GM06990 (cell line): ENCODE data around the gene C1orf116.

Experiments
- DNase-seq: peaks from one replicate; pipeline ENCODE4 v3.0.0-alpha.2; 2011; ENCODE audit not compliant: insufficient read length; ENCODE audit errors: extremely low read depth
- H3K27me3 ChIP-seq: replicated peaks from 2 replicates; pipeline ENCODE4 v1.6.0; 2011; ENCODE audit warnings: low read length; ENCODE audit not compliant: control insufficient read depth, insufficient read depth
- H3K36me3 ChIP-seq: 2 replicates; pipeline ENCODE4 v1.5.1; 2011; ENCODE audit warnings: low read length; ENCODE audit not compliant: control insufficient read depth, insufficient read depth
- H3K4me3 ChIP-seq: replicated peaks from 2 replicates; pipeline ENCODE4 v1.5.1; 2011; ENCODE audit warnings: low read depth, mild to moderate bottlenecking, control low read depth, low read length
- TF ChIP-seq, protein P1 (sequence below): IDR thresholded peaks from 2 replicates; pipeline ENCODE4 v1.5.1; 2011; ENCODE audit warnings: low read length, control low read depth, mild to moderate bottlenecking, inconsistent platforms; ENCODE audit not compliant: insufficient read depth, poor library complexity, severe bottlenecking

C1orf116 gene

DNA sequence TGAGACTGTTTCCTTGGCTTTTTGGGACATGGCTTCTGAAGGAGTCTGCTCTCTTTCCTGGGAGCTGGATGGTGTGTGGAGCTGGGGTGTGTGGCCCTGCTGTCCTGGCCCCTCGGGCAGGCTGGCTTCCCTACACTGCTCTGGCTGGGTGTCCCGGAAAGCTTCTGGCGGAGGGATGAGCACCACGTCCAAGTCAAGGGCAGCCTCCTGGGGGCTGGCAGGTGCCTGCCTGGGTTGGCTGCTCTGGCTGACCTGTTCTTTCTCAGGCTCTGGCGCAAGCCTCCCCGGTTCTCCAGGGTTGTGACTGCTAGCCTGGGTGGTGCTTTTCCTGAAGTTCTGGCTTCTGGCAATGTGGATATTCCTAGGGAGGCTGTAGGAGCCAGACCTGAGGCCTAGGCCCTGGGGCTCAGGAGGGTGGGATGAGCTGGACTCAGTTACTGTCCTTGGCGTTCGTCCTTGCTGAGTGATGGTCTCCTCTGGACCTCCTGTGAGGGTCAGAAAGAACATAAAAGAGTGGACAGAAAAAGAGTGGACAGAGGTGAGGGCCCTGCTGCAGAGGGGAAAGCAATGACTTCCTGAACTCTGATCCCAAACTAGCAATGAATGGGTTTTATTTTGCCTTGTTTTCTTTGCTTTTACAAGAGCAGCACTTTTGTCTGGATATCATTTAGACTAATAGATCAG lies 9.4 kb downstream of the C1orf116 start:
- no peak overlapping the region for H3K4me3 ChIP-seq
- DNase-seq: no peak
- H3K36me3 ChIP-seq: no peaks in the 10 kb centered on the region
- TF ChIP-seq, protein P1, sequence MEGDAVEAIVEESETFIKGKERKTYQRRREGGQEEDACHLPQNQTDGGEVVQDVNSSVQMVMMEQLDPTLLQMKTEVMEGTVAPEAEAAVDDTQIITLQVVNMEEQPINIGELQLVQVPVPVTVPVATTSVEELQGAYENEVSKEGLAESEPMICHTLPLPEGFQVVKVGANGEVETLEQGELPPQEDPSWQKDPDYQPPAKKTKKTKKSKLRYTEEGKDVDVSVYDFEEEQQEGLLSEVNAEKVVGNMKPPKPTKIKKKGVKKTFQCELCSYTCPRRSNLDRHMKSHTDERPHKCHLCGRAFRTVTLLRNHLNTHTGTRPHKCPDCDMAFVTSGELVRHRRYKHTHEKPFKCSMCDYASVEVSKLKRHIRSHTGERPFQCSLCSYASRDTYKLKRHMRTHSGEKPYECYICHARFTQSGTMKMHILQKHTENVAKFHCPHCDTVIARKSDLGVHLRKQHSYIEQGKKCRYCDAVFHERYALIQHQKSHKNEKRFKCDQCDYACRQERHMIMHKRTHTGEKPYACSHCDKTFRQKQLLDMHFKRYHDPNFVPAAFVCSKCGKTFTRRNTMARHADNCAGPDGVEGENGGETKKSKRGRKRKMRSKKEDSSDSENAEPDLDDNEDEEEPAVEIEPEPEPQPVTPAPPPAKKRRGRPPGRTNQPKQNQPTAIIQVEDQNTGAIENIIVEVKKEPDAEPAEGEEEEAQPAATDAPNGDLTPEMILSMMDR: no peak
- no peaks in the 10 kb centered on the region; the same call in none of the 2 replicates for H3K27me3 ChIP-seq

DNA sequence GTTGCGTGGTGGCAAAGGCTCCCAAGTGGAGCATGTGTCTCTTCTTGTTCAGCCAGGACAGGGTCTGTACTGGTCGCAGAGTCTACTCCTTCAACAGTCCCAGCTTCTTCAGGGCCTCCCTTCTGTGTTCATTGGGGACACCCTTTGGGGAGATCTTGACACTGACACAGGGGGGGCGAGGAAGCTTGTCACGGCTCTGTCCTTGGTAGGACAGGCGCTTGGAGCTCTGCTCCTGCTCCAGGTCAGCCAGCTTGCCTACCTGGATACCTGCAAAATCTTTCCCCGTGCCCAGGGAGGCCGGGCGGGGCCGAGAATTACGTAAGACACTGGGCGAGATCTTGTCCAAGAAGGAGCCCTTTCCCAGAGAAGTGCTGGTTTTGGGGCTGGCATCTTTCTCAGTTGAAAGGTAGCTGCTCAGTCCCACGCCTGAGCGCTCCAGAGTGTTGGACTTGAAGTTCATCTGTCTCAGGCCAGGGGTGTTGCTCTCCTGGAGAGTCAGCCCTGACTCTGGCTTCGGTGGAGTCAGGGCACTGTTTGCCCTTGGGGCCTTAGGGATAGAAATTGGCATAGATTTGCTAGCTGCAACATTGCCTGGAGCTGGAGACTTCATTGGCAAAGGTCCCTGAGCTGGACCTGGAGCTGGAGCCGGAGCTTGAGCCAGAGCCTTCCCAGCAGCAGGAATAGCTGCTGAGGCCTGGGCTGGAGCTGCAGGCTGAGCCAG lies 10.5 kb downstream of the C1orf116 start:
- Histone ChIP-seq H3K27me3 (no peaks in the 10 kb centered on the region; the same call in none of the 2 replicates), H3K36me3 (no peaks in the 10 kb centered on the region), H3K4me3 (no peak overlapping the region)
- DNase-seq: no peak
- TF ChIP-seq, protein P1: no peak

DNA sequence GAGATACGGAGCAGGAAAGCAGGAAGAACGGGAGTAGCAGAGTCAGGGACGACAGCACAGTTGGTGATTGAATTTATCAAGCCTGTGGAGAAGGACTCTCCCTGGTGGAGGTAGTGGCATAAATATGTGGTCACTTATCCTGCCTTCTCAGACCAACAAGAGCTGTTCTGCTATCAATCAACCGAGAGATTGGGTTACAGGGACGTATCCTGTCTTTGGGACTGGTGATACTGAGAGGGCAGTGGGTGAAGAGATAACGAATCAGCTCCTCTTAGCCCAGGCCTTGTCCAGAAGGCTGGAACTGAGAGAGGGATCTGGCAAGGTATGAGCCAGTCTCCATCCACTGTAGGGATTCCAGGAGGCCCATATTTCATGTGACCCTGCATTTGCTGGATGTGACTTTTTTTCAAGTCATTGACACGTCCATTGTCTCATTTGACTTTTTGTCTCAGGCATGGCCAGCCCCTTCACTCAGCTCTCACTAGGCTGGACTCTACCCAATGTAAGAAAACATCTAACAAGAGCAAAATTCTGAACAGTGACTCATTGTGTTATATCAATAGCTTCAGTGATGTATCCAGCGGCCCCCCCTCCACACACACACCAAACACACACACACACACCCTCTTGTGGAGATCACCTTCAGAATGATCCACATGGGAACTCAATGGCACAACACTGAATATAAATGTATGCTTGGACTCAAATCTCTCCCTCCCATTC lies 11.3 kb downstream of the C1orf116 start:
- Histone ChIP-seq H3K4me3 (no peak overlapping the region), H3K27me3 (no peaks in the 10 kb centered on the region; the same call in none of the 2 replicates), H3K36me3 (no peaks in the 10 kb centered on the region)
- DNase-seq: no peak
- TF ChIP-seq, protein P1: no peak

DNA sequence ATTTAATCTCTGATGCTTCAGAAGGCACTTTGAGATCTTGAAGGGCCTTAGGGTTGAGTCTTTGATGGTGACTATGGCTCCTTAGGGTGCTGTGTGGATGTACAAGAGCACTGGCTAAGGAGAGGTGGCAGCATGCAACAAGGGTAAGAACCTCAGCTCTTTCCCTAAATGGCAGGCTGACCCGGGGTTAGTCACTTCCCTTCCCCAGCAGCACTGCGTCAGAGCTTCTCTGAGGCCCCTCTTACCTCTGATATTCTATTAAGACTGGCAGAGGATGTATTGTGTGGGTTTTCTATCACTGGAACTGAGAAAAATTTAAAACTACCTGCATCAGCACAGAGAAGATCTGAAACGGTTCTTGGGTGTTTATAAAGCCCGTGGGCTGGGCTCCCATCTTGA lies 11.8 kb downstream of the C1orf116 start:
- H3K4me3 ChIP-seq: no peak overlapping the region
- DNase-seq: no peak
- TF ChIP-seq, protein P1: no peak

DNA sequence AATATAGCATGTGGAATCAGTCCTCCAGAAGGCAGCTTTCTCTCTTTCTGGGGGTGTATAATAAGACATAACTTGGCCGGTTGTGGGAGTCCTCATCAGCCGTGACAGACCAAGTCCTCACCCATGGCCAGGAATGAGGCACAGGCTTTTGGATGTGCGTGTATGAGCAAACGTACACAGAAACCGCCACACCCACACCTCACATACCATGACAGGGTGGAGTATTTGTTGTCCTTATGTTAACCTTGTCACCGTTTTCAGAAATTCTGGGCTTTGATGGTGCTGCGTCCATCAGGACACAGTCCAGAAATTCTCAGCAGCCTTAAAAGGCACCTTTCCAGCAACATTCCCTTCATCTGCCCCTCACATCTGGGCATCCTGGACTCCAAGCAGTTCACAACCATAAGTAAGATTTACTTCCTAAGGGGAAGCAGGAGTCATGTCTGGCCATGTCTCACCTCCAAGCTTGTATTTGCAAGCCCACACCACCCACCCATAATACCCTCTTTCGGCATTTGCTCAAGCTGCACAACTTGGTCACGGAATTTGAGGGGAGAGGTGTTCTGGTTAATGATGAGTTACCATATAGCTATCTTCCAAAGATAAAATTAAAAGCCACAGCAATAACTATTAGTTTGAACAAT lies 12.4 kb downstream of the C1orf116 start:
- H3K36me3 ChIP-seq: no peaks in the 10 kb centered on the region
- H3K4me3 ChIP-seq: no peak overlapping the region
- DNase-seq: no peak
- no peaks in the 10 kb centered on the region; the same call in none of the 2 replicates for H3K27me3 ChIP-seq
- TF ChIP-seq, protein P1: no peak

More for the DNA sequence above, 11.8 kb downstream of the C1orf116 start:
- H3K36me3 ChIP-seq: no peaks in the 10 kb centered on the region
- no peaks in the 10 kb centered on the region; the same call in none of the 2 replicates for H3K27me3 ChIP-seq
